ENCODE measurements around the gene AHCYL2. TPM values are rescaled to one million over a fixed set of nuclear protein-coding genes. Genes with fewer than 3 reads are reported as not detected.
A peak's percentile ranks its signal among the peaks of the same experiment; 100 is the strongest.

Gene AHCYL2
- total RNA-seq, 1 experiment from 2014 or later, result 25.6 TPM

DNA sequence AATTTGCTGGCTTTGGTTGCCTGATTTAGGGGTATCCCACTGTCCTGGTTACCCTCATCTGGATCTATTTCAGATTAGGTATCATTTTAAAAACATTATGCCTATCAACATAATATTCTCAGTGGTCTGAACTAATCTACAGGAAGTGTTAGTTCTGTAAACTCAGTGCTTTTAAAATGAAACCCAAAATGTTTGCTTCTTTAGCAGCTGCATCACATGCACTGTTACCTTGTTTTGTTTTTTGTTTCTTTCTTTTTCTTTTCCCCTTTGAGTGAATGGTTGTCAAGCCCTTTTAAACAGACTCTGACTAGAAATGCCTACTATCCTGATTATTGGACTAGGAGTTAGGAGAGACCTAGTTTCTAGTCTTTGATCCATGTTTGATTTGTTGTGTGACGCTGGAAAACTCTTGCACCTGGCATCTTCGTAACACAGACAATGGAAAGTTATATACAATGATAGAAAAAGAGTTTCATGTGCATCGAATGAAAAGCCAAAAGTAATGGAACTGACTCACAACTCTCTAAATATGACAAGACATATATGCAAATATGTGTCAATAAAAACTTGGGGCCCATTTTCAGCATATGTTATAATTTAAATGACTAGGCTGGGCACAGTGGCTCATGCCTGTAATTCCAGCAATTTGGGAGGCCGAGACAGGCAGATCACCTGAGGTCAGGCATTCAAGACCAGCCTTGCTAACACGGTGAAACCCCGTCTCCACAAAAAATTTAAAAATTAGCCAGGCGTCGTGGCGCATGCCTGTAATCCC is 157.1 kb downstream of the AHCYL2 start:
- POLR2A ChIA-PET, result no interaction called here
- TF ChIP-seq NR2C2 (CRISPR knock-in tag; IDR thresholded peaks at IDR 0.05), result no peak
- TF ChIP-seq ZNF423 (CRISPR knock-in tag; IDR thresholded peaks at IDR 0.05), result no peak
- TF ChIP-seq KAT7 (CRISPR knock-in tag; IDR thresholded peaks at IDR 0.05; ENCODE audit: borderline replicate concordance), result no peak
- no peak for TF ChIP-seq SP1 (CRISPR knock-in tag; conservative IDR thresholded peaks at IDR 0.05)
- no peak for TF ChIP-seq TCF7 (CRISPR knock-in tag; IDR thresholded peaks at IDR 0.05; ENCODE audit: low read depth)
- no peak for TF ChIP-seq TP53 (CRISPR knock-in tag; IDR thresholded peaks at IDR 0.05)
- no peak for TF ChIP-seq ETV6 (CRISPR knock-in tag; IDR thresholded peaks at IDR 0.05)
- no peak for TF ChIP-seq ZNF232 (CRISPR knock-in tag; IDR thresholded peaks at IDR 0.05)

DNA sequence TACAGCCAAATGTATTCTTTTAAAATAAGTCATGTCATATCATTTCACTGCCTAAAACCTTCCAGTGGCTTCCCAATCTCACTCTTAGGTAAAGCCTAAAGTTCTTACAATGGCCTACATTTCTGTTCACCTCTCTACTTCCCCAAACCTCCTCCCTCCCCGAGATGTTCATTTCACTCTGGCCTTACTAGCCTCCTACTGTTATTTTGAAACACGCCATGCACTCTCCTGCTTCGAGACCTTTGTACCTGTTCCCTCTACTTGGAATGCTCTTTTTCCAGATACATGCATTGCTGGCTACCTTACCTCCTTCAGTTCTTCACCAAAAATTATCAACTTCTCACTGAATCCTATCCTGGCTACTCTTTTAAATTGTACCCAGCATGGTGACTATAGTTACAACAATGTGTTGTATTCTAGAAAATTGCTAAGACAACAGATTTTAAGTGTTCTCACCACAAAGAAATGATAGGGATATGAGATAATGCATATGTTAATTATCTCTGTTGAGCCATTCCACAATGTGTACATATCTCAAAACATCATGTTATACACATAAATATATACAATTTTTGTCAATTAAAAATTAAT is 158.8 kb downstream of the AHCYL2 start:
- ATAC-seq, result no peak
- H3K27me3 Mint-ChIP-seq (ENCODE audit: low read depth), result no peaks in the 10 kb centered on the region
- ChIA-PET CTCF (no interaction called here), POLR2A (no interaction called here)
- no peak for DNase-seq (ENCODE audit: low spot score)
- no peaks in the 10 kb centered on the region for H3K9me3 Mint-ChIP-seq
- H3K27ac Mint-ChIP-seq, result peak overlapping the region; percentile 17; the same call in 1 of the 2 replicates
- peaks cover 35% of the 10 kb centered on the region for H3K4me1 Mint-ChIP-seq
- no peak overlapping the region for H3K4me3 Mint-ChIP-seq
- TF ChIP-seq, protein P1, sequence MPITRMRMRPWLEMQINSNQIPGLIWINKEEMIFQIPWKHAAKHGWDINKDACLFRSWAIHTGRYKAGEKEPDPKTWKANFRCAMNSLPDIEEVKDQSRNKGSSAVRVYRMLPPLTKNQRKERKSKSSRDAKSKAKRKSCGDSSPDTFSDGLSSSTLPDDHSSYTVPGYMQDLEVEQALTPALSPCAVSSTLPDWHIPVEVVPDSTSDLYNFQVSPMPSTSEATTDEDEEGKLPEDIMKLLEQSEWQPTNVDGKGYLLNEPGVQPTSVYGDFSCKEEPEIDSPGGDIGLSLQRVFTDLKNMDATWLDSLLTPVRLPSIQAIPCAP (CRISPR knock-in tag; IDR thresholded peaks at IDR 0.05), result no peak
- TF ChIP-seq RORB (CRISPR knock-in tag; IDR thresholded peaks at IDR 0.05) (no peak), NR3C1 (CRISPR knock-in tag; conservative IDR thresholded peaks at IDR 0.05; ENCODE audit: low read depth) (no peak), ZNF423 (CRISPR knock-in tag; IDR thresholded peaks at IDR 0.05) (no peak), MXD4 (CRISPR knock-in tag; IDR thresholded peaks at IDR 0.05; ENCODE audit: borderline replicate concordance) (no peak), NFYB (CRISPR knock-in tag; conservative IDR thresholded peaks at IDR 0.05; ENCODE audit: low read depth) (no peak), ZNF219 (CRISPR knock-in tag; IDR thresholded peaks at IDR 0.05; ENCODE audit: borderline replicate concordance) (no peak), IRF2 (CRISPR knock-in tag; IDR thresholded peaks at IDR 0.05; ENCODE audit: borderline replicate concordance, low read depth) (no peak), TCF7 (CRISPR knock-in tag; IDR thresholded peaks at IDR 0.05; ENCODE audit: low read depth) (no peak), ZBTB21 (CRISPR knock-in tag; IDR thresholded peaks at IDR 0.05; ENCODE audit: borderline replicate concordance) (no peak), ZNF396 (CRISPR knock-in tag; IDR thresholded peaks at IDR 0.05; ENCODE audit: borderline replicate concordance) (no peak)
- TF ChIP-seq, protein P2, sequence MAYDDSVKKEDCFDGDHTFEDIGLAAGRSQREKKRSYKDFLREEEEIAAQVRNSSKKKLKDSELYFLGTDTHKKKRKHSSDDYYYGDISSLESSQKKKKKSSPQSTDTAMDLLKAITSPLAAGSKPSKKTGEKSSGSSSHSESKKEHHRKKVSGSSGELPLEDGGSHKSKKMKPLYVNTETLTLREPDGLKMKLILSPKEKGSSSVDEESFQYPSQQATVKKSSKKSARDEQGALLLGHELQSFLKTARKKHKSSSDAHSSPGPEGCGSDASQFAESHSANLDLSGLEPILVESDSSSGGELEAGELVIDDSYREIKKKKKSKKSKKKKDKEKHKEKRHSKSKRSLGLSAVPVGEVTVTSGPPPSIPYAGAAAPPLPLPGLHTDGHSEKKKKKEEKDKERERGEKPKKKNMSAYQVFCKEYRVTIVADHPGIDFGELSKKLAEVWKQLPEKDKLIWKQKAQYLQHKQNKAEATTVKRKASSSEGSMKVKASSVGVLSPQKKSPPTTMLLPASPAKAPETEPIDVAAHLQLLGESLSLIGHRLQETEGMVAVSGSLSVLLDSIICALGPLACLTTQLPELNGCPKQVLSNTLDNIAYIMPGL (CRISPR knock-in tag; IDR thresholded peaks at IDR 0.05), result no peak
- TF ChIP-seq, protein P3, sequence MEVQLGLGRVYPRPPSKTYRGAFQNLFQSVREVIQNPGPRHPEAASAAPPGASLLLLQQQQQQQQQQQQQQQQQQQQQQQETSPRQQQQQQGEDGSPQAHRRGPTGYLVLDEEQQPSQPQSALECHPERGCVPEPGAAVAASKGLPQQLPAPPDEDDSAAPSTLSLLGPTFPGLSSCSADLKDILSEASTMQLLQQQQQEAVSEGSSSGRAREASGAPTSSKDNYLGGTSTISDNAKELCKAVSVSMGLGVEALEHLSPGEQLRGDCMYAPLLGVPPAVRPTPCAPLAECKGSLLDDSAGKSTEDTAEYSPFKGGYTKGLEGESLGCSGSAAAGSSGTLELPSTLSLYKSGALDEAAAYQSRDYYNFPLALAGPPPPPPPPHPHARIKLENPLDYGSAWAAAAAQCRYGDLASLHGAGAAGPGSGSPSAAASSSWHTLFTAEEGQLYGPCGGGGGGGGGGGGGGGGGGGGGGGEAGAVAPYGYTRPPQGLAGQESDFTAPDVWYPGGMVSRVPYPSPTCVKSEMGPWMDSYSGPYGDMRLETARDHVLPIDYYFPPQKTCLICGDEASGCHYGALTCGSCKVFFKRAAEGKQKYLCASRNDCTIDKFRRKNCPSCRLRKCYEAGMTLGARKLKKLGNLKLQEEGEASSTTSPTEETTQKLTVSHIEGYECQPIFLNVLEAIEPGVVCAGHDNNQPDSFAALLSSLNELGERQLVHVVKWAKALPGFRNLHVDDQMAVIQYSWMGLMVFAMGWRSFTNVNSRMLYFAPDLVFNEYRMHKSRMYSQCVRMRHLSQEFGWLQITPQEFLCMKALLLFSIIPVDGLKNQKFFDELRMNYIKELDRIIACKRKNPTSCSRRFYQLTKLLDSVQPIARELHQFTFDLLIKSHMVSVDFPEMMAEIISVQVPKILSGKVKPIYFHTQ (CRISPR knock-in tag; IDR thresholded peaks at IDR 0.05), result no peak
- TF ChIP-seq, protein P4, sequence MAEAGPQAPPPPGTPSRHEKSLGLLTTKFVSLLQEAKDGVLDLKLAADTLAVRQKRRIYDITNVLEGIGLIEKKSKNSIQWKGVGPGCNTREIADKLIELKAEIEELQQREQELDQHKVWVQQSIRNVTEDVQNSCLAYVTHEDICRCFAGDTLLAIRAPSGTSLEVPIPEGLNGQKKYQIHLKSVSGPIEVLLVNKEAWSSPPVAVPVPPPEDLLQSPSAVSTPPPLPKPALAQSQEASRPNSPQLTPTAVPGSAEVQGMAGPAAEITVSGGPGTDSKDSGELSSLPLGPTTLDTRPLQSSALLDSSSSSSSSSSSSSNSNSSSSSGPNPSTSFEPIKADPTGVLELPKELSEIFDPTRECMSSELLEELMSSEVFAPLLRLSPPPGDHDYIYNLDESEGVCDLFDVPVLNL (CRISPR knock-in tag; IDR thresholded peaks at IDR 0.05; ENCODE audit: borderline replicate concordance, low read depth), result no peak
- TF ChIP-seq, protein P5, sequence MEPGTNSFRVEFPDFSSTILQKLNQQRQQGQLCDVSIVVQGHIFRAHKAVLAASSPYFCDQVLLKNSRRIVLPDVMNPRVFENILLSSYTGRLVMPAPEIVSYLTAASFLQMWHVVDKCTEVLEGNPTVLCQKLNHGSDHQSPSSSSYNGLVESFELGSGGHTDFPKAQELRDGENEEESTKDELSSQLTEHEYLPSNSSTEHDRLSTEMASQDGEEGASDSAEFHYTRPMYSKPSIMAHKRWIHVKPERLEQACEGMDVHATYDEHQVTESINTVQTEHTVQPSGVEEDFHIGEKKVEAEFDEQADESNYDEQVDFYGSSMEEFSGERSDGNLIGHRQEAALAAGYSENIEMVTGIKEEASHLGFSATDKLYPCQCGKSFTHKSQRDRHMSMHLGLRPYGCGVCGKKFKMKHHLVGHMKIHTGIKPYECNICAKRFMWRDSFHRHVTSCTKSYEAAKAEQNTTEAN (CRISPR knock-in tag; IDR thresholded peaks at IDR 0.05), result no peak
- TF ChIP-seq, protein P6, sequence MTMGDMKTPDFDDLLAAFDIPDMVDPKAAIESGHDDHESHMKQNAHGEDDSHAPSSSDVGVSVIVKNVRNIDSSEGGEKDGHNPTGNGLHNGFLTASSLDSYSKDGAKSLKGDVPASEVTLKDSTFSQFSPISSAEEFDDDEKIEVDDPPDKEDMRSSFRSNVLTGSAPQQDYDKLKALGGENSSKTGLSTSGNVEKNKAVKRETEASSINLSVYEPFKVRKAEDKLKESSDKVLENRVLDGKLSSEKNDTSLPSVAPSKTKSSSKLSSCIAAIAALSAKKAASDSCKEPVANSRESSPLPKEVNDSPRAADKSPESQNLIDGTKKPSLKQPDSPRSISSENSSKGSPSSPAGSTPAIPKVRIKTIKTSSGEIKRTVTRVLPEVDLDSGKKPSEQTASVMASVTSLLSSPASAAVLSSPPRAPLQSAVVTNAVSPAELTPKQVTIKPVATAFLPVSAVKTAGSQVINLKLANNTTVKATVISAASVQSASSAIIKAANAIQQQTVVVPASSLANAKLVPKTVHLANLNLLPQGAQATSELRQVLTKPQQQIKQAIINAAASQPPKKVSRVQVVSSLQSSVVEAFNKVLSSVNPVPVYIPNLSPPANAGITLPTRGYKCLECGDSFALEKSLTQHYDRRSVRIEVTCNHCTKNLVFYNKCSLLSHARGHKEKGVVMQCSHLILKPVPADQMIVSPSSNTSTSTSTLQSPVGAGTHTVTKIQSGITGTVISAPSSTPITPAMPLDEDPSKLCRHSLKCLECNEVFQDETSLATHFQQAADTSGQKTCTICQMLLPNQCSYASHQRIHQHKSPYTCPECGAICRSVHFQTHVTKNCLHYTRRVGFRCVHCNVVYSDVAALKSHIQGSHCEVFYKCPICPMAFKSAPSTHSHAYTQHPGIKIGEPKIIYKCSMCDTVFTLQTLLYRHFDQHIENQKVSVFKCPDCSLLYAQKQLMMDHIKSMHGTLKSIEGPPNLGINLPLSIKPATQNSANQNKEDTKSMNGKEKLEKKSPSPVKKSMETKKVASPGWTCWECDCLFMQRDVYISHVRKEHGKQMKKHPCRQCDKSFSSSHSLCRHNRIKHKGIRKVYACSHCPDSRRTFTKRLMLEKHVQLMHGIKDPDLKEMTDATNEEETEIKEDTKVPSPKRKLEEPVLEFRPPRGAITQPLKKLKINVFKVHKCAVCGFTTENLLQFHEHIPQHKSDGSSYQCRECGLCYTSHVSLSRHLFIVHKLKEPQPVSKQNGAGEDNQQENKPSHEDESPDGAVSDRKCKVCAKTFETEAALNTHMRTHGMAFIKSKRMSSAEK (CRISPR knock-in tag; IDR thresholded peaks at IDR 0.05; ENCODE audit: borderline replicate concordance), result no peak
- H3K36me3 Mint-ChIP-seq, result no peaks in the 10 kb centered on the region

More for the DNA sequence above, 157.1 kb downstream of the AHCYL2 start:
- ATAC-seq (no peak), DNase-seq (ENCODE audit: low spot score) (no peak)
- Mint-ChIP-seq H3K4me3 (no peak overlapping the region), H3K4me1 (peaks cover 18% of the 10 kb centered on the region), H3K27ac (no peak overlapping the region), H3K36me3 (no peaks in the 10 kb centered on the region), H3K27me3 (ENCODE audit: low read depth) (no peaks in the 10 kb centered on the region), H3K9me3 (no peaks in the 10 kb centered on the region)
- CTCF ChIA-PET, result interaction anchor here (1.3 kb wide), 1 partner anchor 14 kb away, joined by 3 read pairs; no protein-coding TSS in a partner anchor
